WTC11 (cell line): Measurements from ENCODE around the gene KCNIP4. TPM values are rescaled to one million over a fixed set of nuclear protein-coding genes. Genes with fewer than 3 reads are reported as not detected.

Source experiments
- ATAC-seq: fragments of 200-7000 bp; cut with Tn5 transposase; 2 replicates; pipeline ENCODE4 v1.10.0; 2021; ENCODE audit warnings: mild to moderate bottlenecking, moderate library complexity
- CTCF ChIA-PET: fragments of 300-600 bp; sonication (Branson Sonifier 250); formaldehyde crosslinking; loops from one replicate; lab custom pipeline; 2021; ENCODE audit warnings: antibody characterized with exemption; lab: Charles Lee
- POLR2A ChIA-PET: fragments of 350-600 bp; sonication (Branson Sonifier 250); formaldehyde crosslinking; loops from one replicate; lab custom pipeline; 2021; ENCODE audit warnings: antibody characterized with exemption; lab: Charles Lee
- DNase-seq: peaks from one replicate; pipeline ENCODE4 v3.0.0; 2021; ENCODE audit warnings: low spot score
- H3K27ac Mint-ChIP-seq: 2 replicates; pipeline ENCODE4 v1.8.0; 2021; ENCODE audit warnings: mixed read lengths
- H3K27me3 Mint-ChIP-seq: 2 replicates; pipeline ENCODE4 v1.8.0; 2021; ENCODE audit warnings: low read depth, mild to moderate bottlenecking, moderate library complexity, mixed read lengths
- H3K36me3 Mint-ChIP-seq: 2 replicates; pipeline ENCODE4 v1.8.0; 2021; ENCODE audit warnings: mixed read lengths
- H3K4me1 Mint-ChIP-seq: 2 replicates; pipeline ENCODE4 v1.8.0; 2022; ENCODE audit warnings: mixed read lengths
- H3K4me3 Mint-ChIP-seq: 2 replicates; pipeline ENCODE4 v1.8.0; 2021; ENCODE audit warnings: mild to moderate bottlenecking, moderate library complexity, mixed read lengths
- H3K9me3 Mint-ChIP-seq: 2 replicates; pipeline ENCODE4 v1.8.0; 2021; ENCODE audit warnings: mixed read lengths
- AFF4 ChIP-seq: sonication (generic); formaldehyde crosslinking; IDR thresholded peaks from 2 replicates; pipeline ENCODE4 v1.8.1; 2023; ENCODE audit warnings: mild to moderate bottlenecking, missing genetic modification reagents, borderline replicate concordance
- E2F4 ChIP-seq: sonication (generic); formaldehyde crosslinking; IDR thresholded peaks from 2 replicates; pipeline ENCODE4 v1.8.1; 2022; ENCODE audit warnings: low read depth, mild to moderate bottlenecking, moderate library complexity, missing genetic modification reagents, borderline replicate concordance
- E2F5 ChIP-seq: sonication (generic); formaldehyde crosslinking; IDR thresholded peaks from 2 replicates; pipeline ENCODE4 v1.8.1; 2022; ENCODE audit warnings: mild to moderate bottlenecking, moderate library complexity, missing genetic modification reagents
- ERG ChIP-seq: fragments of 250-450 bp; sonication (Bioruptor Pico); IDR thresholded peaks from 2 replicates; pipeline ENCODE4 v1.8.0; 2021; ENCODE audit warnings: mild to moderate bottlenecking
- ETV6 ChIP-seq: sonication (generic); formaldehyde crosslinking; IDR thresholded peaks from 2 replicates; pipeline ENCODE4 v1.8.1; 2022; ENCODE audit warnings: mild to moderate bottlenecking, missing genetic modification reagents
- FOXJ3 ChIP-seq: sonication (generic); formaldehyde crosslinking; IDR thresholded peaks from 2 replicates; pipeline ENCODE4 v1.9.0; 2021; ENCODE audit warnings: missing genetic modification reagents, mild to moderate bottlenecking, borderline replicate concordance
- FOXP4 ChIP-seq: sonication (generic); formaldehyde crosslinking; IDR thresholded peaks from 2 replicates; pipeline ENCODE4 v1.8.0; 2022; ENCODE audit warnings: mild to moderate bottlenecking, missing genetic modification reagents
- GRHL2 ChIP-seq: fragments of 250-450 bp; sonication (Bioruptor Pico); IDR thresholded peaks from 2 replicates; pipeline ENCODE4 v1.8.0; 2022; ENCODE audit warnings: mild to moderate bottlenecking, moderate library complexity; ENCODE audit not compliant: insufficient replicate concordance, severe bottlenecking
- NFYB ChIP-seq: sonication (generic); formaldehyde crosslinking; conservative IDR thresholded peaks from 2 replicates; pipeline ENCODE4 v1.8.0; 2022; ENCODE audit warnings: low read depth, missing genetic modification reagents
- RELA ChIP-seq: sonication (generic); formaldehyde crosslinking; IDR thresholded peaks from 2 replicates; pipeline ENCODE4 v1.8.1; 2022; ENCODE audit warnings: missing genetic modification reagents, mild to moderate bottlenecking, borderline replicate concordance
- RORB ChIP-seq: fragments of 250-450 bp; sonication (Bioruptor Pico); IDR thresholded peaks from 2 replicates; pipeline ENCODE4 v1.9.0; 2021; ENCODE audit warnings: mild to moderate bottlenecking
- TCF7 ChIP-seq: sonication (generic); formaldehyde crosslinking; IDR thresholded peaks from 2 replicates; pipeline ENCODE4 v1.8.0; 2022; ENCODE audit warnings: mild to moderate bottlenecking, low read depth, missing genetic modification reagents, moderate library complexity
- TEAD1 ChIP-seq: sonication (generic); formaldehyde crosslinking; IDR thresholded peaks from 2 replicates; pipeline ENCODE4 v1.8.0; 2022; ENCODE audit warnings: mild to moderate bottlenecking, missing genetic modification reagents
- TP53 ChIP-seq: sonication (generic); formaldehyde crosslinking; IDR thresholded peaks from 2 replicates; pipeline ENCODE4 v1.8.1; 2023; ENCODE audit warnings: mild to moderate bottlenecking, missing genetic modification reagents
- ZBTB43 ChIP-seq: sonication (generic); formaldehyde crosslinking; IDR thresholded peaks from 2 replicates; pipeline ENCODE4 v1.8.1; 2023; ENCODE audit warnings: mild to moderate bottlenecking, missing genetic modification reagents
- ZNF138 ChIP-seq: sonication (generic); formaldehyde crosslinking; conservative IDR thresholded peaks from 2 replicates; pipeline ENCODE4 v1.8.1; 2022; ENCODE audit warnings: mild to moderate bottlenecking, moderate library complexity, missing genetic modification reagents
- ZNF219 ChIP-seq: sonication (generic); formaldehyde crosslinking; IDR thresholded peaks from 2 replicates; pipeline ENCODE4 v1.8.0; 2023; ENCODE audit warnings: missing genetic modification reagents, mild to moderate bottlenecking, borderline replicate concordance
- ZNF317 ChIP-seq: sonication (generic); formaldehyde crosslinking; IDR thresholded peaks from 2 replicates; pipeline ENCODE4 v1.8.1; 2023; ENCODE audit warnings: low read depth, mild to moderate bottlenecking, moderate library complexity, missing genetic modification reagents, borderline replicate concordance
- ZSCAN18 ChIP-seq: fragments of 250-450 bp; sonication (Bioruptor Pico); IDR thresholded peaks from 2 replicates; pipeline ENCODE4 v2.1.2; 2022; ENCODE audit warnings: mild to moderate bottlenecking, moderate library complexity
- total RNA-seq: library from RNA; stranded (reverse); gene quantifications from 3 replicates; pipeline ENCODE4 v1.2.3, GENCODE V29; 2021

KCNIP4 gene
- total RNA-seq, 1 experiment from 2014 or later, result not detected

- no peak for TF ChIP-seq ZSCAN18 (CRISPR knock-in tag)
- TF ChIP-seq RORB, result no peak
- peak; percentile 44; the same call in 1 of the 2 replicates for TF ChIP-seq E2F5 (CRISPR knock-in tag)
- TF ChIP-seq ETV6 (CRISPR knock-in tag), result peak; percentile 60; the same call in 1 of the 2 replicates
- no peak for TF ChIP-seq ZNF219
Observed at GRCh38 chr4:20700007-20700761, 1248.4 kb downstream of the KCNIP4 start, which contains the start of gene PACRGL (continued).

GRCh38 chr4:20698820-20699219, 1249.8 kb downstream of the KCNIP4 start:
- CTCF ChIA-PET, result no interaction called here
- no peak overlapping the region for H3K4me3 Mint-ChIP-seq
- TF ChIP-seq FOXP4 (CRISPR knock-in tag) (no peak), ZNF317 (CRISPR knock-in tag) (no peak), TEAD1 (CRISPR knock-in tag) (no peak), AFF4 (no peak), ERG (CRISPR knock-in tag) (no peak), NFYB (CRISPR knock-in tag) (no peak), GRHL2 (CRISPR knock-in tag) (no peak), ZNF138 (no peak), E2F4 (CRISPR knock-in tag) (no peak), RELA (CRISPR knock-in tag) (no peak), FOXJ3 (CRISPR knock-in tag) (no peak), ZBTB43 (CRISPR knock-in tag) (no peak), TCF7 (no peak), TP53 (CRISPR knock-in tag) (no peak), RORB (no peak)

More at GRCh38 chr4:20698820-20699219, 1249.8 kb downstream of the KCNIP4 start:
- peaks cover 11% of the 10 kb centered on the region for H3K4me1 Mint-ChIP-seq
- POLR2A ChIA-PET, result no interaction called here
- no peaks in the 10 kb centered on the region for H3K9me3 Mint-ChIP-seq
- no peaks in the 10 kb centered on the region; the same call in 1 of the 2 replicates for H3K36me3 Mint-ChIP-seq
- DNase-seq (no peak), ATAC-seq (no peak)
- H3K27me3 Mint-ChIP-seq, result no peaks in the 10 kb centered on the region
- no peak overlapping the region for H3K27ac Mint-ChIP-seq
